HG02571 (cell line): ENCODE measurements around the gene INPP5J.

Experiments
- ATAC-seq: cut with Tn5 transposase; IDR thresholded peaks from one replicate; pipeline ENCODE4 v1.9.1; 2021; ENCODE audit warnings: mild to moderate bottlenecking, moderate library complexity; ENCODE audit not compliant: unreplicated experiment

INPP5J gene

DNA sequence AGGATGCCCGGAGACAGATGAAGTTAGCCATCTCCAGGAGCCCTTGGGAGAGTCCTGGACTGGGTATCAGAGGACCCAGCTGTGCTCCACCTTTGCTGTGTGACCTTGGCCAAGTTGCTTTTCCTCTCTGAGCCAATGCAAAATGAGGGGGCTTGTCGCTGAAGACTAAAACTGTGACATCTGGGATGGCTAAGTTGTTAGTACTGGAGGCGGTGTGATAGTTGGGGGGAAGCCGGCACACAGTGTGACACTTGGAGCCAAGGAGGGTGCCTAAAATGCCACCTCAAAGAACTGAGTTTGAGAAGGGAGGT lies 481 bp downstream of the INPP5J start:
- ATAC-seq = no peak

DNA sequence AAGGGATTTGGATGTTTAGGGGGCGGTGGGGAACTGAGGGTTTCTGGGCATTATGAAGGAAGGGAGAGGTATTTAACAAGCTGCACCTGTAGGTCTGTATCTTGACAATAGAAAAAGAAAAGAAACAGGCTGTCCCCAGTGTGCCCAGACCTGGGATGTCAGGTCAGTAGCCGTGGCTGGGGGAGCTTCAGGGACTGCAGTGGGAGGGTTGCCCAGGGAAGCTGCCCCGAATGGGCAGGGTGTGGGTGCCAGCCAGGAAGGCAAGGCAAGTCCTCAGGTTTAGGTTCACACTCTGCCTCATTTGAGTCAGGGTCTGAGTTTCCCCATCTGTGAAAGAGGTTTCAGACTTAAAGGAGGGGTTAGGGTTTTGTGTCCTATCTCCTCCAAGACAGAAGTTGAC lies 1.5 kb downstream of the INPP5J start:
- ATAC-seq = no peak

DNA sequence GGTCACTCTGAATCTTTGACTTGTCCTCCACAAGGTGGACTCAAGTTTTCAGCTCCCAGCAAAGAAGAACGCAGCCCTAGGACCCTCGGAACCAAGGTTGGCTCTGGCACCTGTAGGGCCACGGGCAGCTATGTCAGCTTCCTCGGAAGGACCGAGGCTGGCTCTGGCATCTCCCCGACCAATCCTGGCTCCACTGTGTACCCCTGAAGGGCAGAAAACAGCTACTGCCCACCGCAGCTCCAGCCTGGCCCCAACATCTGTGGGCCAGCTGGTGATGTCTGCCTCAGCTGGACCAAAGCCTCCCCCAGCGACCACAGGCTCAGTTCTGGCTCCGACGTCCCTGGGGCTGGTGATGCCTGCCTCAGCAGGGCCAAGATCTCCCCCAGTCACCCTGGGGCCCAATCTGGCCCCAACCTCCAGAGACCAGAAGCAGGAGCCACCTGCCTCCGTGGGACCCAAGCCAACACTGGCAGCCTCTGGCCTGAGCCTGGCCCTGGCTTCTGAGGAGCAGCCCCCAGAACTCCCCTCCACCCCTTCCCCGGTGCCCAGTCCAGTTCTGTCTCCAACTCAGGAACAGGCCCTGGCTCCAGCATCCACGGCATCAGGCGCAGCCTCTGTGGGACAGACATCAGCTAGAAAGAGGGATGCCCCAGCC lies 2.2 kb downstream of the INPP5J start:
- no peak for ATAC-seq

DNA sequence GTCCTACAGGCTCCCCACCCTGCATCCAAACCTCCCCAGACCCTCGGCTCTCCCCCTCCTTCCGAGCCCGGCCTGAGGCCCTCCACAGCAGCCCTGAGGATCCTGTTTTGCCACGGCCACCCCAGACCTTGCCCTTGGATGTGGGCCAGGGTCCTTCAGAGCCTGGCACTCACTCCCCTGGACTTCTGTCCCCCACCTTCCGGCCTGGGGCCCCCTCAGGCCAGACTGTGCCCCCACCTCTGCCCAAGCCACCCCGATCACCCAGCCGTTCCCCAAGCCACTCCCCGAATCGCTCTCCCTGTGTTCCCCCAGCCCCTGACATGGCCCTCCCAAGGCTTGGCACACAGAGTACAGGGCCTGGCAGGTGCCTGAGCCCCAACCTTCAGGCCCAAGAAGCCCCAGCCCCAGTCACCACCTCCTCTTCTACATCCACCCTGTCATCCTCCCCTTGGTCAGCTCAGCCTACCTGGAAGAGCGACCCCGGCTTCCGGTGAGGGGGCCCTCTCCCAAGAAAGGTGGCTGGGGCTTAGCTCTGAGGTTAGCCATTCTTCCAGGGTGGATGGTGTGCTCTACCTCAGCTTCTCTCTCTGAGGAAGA lies 2.9 kb downstream of the INPP5J start:
- no peak for ATAC-seq

DNA sequence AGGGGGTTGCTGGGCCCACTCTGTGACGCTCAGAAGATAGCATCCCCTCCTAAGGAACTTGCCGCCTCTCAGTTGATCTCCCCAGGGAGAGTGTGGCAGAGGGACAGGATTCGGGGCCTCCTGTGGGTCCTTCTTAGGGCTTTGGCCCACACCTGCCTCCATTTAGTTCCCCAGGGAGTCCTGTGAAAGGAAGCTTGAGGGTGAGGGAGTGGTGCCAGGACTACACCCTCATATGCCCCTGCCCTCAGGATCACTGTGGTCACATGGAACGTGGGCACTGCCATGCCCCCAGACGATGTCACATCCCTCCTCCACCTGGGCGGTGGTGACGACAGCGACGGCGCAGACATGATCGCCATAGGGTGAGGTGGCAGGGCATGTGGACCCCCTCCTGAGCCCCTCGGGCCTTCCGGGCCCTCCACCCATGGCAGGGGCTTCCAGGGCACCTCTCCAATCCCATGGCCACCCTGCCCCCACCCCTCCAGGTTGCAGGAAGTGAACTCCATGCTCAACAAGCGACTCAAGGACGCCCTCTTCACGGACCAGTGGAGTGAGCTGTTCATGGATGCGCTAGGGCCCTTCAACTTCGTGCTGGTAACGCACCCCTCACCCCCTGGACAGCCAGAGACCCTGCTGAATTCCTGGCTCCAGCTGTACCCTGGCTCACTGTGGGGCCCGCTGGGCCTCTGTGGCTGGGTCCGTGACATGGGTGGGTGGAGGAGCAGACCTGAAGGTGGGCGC lies 3.5 kb downstream of the INPP5J start:
- ATAC-seq = no peak

DNA sequence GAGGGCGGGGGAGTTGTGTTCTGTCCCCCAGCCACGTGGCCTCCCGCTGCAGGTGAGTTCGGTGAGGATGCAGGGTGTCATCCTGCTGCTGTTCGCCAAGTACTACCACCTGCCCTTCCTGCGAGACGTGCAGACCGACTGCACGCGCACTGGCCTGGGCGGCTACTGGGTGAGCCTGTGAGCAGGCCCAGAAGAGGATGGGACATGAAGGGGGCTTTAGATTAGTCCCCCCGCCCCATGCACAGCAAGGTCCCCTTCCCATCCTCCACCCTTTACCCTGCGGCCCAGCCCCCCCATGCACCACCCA lies 4.1 kb downstream of the INPP5J start:
- no peak for ATAC-seq

DNA sequence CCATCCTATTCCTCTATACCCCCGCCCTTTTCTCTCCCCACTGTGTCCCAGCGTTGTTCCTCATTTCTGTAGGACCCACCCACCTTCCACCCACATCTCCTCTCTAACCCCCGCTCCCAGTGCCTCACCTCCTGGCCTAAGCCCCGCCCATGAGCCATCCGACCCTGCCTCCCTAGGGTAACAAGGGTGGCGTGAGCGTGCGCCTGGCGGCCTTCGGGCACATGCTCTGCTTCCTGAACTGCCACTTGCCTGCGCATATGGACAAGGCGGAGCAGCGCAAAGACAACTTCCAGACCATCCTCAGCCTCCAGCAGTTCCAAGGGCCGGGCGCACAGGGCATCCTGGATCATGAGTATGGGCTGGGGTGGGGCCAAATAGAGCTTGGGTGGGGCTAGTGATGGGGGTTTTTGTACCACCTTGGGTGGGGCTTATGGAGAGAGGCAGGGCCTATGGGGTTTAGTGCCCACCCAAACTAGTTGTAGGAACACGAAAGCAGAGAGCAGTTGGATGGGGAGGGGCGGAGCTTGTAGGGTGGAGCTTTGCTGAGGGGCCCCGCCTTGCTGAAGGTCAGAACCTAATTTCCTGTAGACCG lies 4.5 kb downstream of the INPP5J start:
- no peak for ATAC-seq

DNA sequence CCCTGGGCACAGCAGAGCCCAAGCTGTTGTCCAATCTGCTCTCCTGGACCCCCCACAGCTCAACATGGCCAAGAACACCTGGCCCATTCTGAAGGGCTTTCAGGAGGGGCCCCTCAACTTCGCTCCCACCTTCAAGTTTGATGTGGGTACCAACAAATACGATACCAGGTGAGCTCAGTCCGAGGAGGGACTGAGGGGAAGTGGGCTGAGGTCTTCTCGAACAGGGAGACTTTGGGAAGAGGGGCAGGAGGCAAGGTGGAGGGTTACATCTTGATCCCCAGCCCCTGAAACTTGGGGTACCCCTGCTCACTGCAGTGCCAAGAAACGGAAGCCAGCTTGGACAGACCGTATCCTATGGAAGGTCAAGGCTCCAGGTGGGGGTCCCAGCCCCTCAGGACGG lies 5.4 kb downstream of the INPP5J start:
- ATAC-seq = no peak

DNA sequence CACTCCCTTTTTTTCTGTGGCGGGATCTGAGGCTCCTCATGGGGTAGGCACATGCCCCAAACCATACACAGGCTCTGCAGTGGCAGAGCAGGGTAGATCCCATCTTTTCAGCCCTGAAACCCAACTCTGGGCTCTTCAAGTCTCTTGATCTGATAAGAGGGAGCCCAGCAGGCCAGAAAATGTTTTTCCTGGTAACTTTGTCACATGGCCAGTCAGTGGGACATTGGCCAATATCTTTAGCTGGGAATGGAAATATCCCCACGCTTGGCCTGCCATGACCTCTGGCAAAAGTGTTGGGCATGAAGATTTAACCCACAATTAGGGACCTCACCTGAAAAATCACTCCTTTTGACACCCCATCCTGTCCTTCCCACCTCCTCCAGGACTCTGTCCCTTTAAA lies 8.1 kb downstream of the INPP5J start:
- no peak for ATAC-seq

DNA sequence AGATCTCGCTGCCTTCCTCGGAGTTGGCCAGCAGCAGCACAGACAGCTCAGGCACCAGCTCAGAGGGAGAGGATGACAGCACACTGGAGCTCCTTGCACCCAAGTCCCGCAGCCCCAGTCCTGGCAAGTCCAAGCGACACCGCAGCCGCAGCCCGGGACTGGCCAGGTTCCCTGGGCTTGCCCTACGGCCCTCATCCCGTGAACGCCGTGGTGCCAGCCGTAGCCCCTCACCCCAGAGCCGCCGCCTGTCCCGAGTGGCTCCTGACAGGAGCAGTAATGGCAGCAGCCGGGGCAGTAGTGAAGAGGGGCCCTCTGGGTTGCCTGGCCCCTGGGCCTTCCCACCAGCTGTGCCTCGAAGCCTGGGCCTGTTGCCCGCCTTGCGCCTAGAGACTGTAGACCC lies 11.1 kb downstream of the INPP5J start:
- ATAC-seq = no peak

DNA sequence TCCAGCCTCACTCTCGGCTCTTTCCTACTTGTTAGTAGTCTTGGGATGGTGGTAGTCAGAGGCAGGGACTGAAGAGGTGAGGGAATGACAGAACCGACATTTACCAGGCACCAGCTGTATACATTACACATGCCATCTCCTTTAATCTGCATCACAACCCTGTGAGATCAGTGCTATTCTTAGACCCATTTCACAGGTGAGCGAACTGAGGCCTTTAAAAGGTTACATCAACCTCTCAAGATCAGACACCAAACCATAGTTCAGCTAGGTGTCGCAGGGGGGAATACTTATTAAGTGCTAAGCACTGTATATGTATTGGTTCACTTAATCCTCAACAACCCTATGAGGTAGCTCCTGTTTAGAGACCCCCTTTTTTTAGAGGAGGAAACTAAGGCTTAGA lies 11.9 kb downstream of the INPP5J start:
- no peak for ATAC-seq

DNA sequence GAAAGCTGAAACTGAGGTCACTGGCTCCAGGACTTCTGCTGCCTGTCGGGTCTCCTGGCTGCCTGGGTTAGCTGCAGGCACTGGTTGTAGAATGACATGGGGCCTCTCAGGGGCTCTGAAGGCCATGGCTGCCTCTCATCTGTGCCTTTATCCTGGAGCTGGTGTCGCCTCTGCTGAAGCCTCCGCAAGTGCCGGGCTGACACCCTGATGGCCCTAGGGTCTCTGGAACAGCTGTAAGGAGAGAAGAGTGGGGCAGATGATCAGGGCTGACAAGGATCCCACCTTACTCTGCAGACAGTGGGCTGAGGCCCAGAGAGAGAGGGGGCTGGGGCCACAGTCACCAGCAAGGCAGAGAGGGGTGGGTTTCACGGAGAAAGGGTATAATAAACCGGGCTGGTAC lies 12.9 kb downstream of the INPP5J start:
- no peak for ATAC-seq

DNA sequence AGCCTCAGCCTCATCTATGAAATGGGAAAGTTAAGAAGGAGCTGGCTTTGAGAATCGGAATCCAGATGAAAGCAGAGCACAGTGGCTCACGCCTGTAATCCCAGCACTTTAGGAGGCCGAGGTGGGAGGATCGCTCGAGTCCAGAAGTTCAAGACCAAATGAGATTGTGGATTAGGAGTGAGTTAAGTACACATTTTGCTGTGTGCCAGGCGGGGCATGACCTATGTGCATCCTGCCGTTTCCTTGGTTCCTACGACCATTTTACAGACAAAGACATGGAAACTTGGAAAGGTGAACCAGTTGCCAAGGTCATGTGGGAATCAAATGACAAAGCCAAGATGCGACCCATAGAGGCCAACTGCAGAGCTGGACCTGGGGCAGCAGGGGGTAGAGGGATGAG lies 13.4 kb downstream of the INPP5J start:
- ATAC-seq = no peak

DNA sequence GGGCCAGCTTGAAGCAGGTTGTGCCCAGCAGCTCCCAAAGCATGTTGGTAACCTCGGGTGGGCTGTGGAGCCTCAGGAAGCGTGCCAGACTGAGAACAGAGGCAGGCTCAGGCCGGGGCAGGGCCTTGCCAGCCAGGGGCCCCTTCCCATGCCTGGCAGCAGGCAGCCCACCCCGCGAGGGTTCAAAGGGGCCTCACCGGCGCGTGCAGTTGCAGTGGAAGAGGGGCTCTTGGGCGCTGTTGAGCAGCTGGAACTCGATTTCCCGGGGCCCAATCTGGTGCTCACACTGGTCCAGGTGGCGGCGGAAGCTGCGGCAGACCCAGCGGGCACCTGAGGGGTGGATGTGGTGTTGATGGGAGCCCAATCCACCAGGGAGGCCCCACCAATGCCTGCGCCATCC lies 13.9 kb downstream of the INPP5J start:
- no peak for ATAC-seq

DNA sequence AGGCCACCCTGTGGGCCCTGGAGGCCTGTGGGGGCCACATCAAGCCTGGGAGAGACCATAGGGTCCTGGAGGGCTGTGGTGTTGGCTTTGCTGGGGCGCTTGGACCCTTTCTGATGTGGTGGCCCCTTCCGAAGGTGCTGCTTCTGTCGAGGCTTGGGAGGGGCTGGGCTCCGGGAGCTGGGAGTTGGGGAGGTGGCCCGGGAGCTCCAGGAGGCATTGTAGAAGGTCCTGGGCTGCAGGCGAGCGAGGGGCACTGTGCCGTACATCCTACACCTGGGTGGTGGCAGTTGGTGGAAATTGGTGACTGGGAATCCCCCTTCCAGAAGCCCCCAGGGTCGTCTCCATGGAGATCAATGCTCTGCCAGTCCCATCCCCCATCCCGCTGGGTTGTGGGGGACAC lies 15.0 kb downstream of the INPP5J start:
- ATAC-seq = no peak

DNA sequence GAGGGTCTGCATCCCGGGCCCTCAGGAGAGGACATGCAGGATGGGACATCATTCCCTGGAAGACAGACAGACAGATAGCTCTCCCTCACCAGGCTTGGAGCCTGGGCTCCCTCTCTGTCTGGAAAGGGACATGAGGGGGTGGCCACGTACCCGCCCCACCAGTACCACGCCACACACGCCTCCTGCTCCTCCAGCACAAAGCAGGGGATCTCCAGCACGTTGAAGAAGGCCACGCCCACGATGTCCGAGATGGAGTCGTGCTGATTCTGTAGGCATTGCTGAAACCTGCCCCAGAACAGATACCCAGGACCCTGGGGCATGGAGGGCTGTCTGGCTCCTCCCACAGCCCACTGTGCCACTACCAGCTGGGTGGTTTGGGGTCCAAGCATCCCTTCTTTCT lies 15.4 kb downstream of the INPP5J start:
- no peak for ATAC-seq

DNA sequence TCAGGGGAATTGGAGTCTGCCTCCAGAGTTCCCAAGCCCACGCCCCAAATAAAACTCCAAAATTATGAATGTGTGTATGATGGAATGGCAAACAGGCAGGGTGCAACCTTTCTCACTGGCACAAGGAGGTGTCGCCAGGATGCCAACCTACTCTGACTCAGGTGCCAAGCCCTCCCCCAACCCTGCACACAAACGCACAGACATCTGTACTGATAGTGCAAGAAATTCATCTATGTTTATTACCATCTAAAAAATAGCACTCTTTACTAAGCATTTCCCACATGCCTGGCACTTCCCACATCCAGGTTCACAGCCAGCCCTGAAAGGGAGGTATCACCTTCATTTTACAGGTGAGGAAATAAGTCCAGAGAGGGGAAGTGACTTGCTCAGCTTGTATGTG lies 16.3 kb downstream of the INPP5J start:
- no peak for ATAC-seq

DNA sequence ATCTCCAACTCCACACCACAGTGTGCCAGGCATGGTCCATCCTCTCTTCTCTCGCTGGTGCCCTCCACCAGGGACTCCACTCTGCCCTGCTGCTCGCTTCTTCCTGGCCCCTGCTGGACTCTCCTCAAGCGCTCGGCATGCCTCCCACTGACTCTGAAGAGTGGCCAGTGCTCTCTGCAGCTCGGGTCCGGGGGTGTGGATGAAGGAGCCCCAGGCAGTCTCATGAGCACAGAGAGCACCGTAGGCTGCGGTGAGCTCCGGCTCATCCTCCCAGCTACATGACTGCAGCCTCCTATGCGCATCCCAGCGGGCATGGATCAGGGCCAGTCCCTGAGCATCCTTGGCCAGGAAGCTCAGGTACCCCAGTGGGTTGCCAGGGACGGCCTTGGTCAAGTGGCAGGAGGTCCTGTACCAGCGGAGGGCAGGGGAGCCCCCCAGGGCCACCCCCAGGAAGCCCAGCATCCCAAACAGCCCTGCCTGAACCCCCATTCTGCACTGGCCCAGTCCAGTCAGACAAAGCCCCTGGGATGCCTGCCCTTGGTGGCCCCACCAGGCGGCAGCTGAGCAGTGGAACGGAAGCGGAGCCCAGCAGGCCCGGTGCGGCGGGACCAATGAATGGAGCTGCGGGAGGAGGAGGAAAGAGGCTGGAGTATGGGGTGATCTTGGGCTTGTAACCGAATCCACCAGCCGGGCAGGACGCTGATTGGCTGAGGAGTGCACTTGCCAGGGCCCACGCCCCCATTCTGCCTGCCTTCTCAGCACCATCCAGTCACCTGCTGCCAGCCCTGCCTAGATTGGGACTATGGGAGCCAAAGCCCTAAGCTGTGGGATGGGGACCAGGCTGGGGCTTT lies 17.3 kb downstream of the INPP5J start, which contains the start of gene PLA2G3:
Gene PLA2G3, minus strand, starts transcription at position 643 of the 851 bp plus-strand sequence. Its CDS starts 154 bp downstream, at position 489.
- ATAC-seq = no peak

DNA sequence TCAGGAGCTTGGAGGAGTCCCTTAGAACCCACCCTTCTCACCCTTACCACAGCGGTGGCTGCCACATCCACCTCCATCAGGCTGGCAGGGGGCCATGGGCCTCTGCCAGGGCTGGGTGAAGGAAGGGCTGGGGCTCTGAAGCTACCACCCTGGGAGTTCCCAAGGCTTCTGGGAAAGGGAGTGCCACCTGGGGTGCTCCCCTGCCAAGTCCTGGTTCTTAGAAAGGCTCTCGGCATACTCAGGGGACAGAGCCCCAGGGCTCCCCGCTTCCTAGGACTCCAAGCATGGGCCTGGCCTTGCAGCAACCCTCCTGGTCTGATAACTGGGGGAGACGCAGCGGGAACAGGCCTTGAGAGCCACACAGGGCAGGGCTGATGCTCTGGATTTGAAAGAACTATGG lies 18.0 kb downstream of the INPP5J start:
- ATAC-seq = no peak

DNA sequence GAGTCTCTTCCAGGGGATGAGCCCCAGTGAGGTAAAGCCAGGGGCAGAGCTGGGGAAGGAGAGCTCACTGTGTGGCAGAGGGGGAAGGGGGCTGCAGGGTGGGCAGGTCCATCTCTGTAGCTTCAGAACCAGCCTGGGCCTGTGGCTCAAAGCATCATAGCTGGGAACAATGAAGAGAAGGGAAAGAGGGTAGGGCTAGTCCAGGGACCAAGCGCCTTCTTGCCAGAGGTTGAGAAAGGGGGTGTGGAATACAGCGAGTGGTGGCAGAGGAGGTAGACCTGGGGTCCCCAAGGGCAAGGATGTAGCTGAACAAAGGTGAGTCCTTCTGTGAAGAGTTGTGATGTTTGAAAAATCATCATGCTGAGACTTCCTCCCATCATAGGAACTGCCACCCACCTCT lies 18.8 kb downstream of the INPP5J start:
- no peak for ATAC-seq

DNA sequence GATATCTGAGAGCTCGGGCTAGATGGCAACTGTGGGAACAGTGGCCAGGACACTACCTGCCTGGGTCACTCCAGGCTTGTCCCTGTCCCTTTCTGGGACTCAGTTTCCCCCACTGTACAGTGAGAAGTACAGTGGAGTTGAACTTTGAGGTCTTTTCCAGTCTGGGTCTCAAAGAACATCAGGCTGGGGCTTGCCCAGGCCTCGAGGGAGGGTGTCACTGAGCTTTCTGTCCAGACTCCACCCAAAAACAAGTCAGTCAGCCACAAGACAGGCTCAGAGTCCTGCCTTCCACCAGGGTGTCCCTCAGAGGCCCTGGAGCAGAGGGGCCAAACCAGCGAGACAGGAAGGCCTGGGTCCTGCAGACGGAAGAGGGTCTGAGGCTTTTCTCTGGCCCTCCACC lies 19.5 kb downstream of the INPP5J start:
- ATAC-seq = no peak
